IPS-NIHi11 (cell line): ENCODE data around the gene GFPT2.

Source experiments
- DNase-seq: peaks from one replicate; pipeline ENCODE4 v3.0.0; 2012; ENCODE audit warnings: mixed read lengths, low spot score

The GFPT2 gene

GRCh38 chr5:180350711-180351465 is 2.2 kb downstream of the GFPT2 start:
- no peak for DNase-seq

- DNase-seq = no peak
Observed at GRCh38 chr5:180350296-180350695, 2.8 kb downstream of the GFPT2 start.

GRCh38 chr5:180349391-180349790 is 3.7 kb downstream of the GFPT2 start:
- DNase-seq = no peak

GRCh38 chr5:180348336-180348735 is 4.8 kb downstream of the GFPT2 start:
- no peak for DNase-seq

GRCh38 chr5:180347702-180348101 is 5.4 kb downstream of the GFPT2 start:
- no peak for DNase-seq

GRCh38 chr5:180346358-180346757 is 6.8 kb downstream of the GFPT2 start:
- no peak for DNase-seq

GRCh38 chr5:180345781-180346180 is 7.4 kb downstream of the GFPT2 start:
- DNase-seq = no peak

GRCh38 chr5:180345186-180345585 is 8.0 kb downstream of the GFPT2 start:
- no peak for DNase-seq

GRCh38 chr5:180344696-180344999 is 8.5 kb downstream of the GFPT2 start:
- no peak for DNase-seq

GRCh38 chr5:180343831-180344695 is 9.1 kb downstream of the GFPT2 start:
- no peak for DNase-seq

- DNase-seq = peak; percentile 60
Observed at GRCh38 chr5:180343110-180343830, 9.9 kb downstream of the GFPT2 start.

- DNase-seq = no peak
Observed at GRCh38 chr5:180341595-180341994, 11.5 kb downstream of the GFPT2 start.

GRCh38 chr5:180340856-180341255 is 12.3 kb downstream of the GFPT2 start:
- DNase-seq = no peak

- no peak for DNase-seq
Observed at GRCh38 chr5:180339583-180340183, 13.5 kb downstream of the GFPT2 start.

GRCh38 chr5:180338001-180338707 is 15.0 kb downstream of the GFPT2 start:
- no peak for DNase-seq

- DNase-seq = no peak
Observed at GRCh38 chr5:180336234-180337020, 16.7 kb downstream of the GFPT2 start.

GRCh38 chr5:180335614-180336233 is 17.4 kb downstream of the GFPT2 start:
- DNase-seq = no peak

- DNase-seq = no peak
Observed at GRCh38 chr5:180334751-180335613, 18.2 kb downstream of the GFPT2 start.

- DNase-seq = no peak
Observed at GRCh38 chr5:180334176-180334575, 19.0 kb downstream of the GFPT2 start.
